HG03103 (cell line): ENCODE results near the gene TBC1D10B.
"Not testable (repeated sequence)": the region's sequence is repeated elsewhere in the genome, so short reads cannot be mapped to it uniquely, and the experiment has no call there.

ENCODE experiments used
- ATAC-seq: cut with Tn5 transposase; IDR thresholded peaks from one replicate; pipeline ENCODE4 v1.9.1; 2021; ENCODE audit warnings: low read depth; ENCODE audit not compliant: unreplicated experiment

The TBC1D10B gene

DNA sequence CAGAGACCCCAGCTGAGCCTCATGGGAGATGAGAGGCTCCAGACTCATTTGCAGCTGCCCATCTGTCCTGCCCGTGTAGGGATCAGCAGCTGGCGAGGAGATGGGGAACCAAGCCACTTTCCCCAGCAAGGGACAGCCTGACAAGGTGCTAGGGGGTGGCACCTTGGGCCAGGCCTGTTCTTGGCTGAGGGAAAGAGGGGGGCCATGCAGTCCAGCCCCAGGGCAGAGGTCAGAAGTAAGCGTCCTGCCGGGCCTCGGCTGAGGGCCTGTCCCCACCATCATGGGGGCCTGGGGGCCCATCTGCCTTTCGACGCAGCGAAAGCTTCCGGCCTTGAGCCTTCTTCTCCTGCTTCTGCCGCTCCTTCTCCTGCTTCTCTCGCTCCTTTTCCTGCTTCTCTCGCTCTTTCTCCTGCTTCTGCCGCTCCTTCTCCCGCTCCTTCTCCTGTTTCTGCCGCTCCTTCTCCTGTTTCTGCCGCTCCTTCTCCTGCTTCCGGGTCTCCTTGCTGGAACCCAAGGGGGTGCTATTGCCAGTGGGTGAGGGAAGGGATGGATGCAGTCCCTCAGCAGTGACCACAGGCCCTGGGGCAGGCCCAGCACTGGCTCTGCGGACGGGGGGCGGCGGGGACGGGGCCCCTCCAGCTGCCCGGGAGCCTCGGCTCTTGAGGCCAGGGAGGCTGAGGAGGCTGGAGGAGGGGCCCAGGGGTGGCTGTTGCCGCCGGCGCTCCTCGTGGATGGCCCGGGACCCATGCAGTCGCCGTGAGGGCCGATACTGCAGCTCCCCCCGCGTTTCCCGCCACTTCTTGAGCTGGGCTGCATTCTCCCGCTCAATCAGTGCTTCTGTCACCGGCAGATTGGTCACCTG lies 12.3 kb downstream of the TBC1D10B start:
- no peak for ATAC-seq

DNA sequence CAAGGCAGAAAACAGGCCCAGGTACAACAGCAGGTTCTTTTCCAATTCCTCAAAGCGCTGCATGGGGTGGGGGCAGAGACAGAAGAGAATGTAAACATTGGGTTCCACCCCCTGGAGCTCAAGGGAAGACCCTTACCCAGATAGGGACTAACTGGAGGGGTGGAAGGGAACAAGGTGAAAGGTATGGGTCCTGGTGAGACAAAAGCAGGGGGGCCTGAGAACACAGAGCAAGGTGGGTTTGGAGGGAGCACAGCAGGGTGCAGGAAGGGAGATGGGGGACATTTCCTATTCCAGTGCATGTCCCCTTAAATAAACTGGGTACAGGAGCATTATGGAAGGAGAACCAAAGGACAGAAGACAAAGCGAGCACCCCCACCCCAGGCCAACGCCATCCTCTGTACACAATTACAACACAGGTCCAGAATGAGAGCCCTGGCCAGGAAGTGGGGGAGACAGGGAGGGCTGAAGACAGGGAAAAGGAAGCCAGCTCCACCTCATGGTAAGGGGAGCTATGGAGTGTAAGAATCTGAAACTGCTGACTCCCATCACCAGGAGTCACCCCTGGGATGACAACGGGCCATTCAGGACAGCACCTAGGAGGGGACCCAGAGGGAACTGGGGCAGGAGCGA lies 13.1 kb downstream of the TBC1D10B start:
- ATAC-seq: no peak

DNA sequence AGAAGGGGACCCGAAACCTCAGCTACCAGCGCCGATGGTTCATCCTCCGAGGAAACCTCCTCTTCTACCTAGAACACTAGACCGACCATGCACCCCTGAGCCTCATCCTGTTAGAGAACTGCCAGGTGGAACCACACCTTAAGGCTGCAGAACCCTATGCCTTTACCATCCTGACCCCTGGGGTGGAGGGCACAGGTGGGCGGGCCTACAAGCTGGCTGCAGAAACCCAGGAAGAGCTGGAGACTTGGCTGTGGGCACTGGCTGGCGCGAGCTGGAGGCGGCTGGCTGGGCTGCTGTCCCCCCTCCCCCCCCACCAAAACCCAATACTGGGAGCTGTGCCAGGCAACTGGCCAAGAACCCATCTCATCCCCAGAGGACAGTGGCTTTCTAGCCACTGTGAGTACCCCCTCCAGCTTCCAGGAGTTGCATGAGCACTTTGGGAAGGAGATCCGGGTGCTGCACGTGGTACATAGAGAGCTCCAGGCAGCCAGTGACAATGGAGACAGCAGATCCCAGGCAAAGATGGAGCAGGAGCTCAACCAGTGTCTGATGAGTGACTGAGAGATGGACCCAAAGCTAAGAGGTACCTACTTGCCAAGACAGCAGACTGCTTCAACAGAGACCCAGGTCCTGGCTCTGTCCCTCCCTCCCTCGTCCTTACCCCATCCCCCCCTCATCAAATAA lies 13.8 kb downstream of the TBC1D10B start:
- ATAC-seq: no peak

DNA sequence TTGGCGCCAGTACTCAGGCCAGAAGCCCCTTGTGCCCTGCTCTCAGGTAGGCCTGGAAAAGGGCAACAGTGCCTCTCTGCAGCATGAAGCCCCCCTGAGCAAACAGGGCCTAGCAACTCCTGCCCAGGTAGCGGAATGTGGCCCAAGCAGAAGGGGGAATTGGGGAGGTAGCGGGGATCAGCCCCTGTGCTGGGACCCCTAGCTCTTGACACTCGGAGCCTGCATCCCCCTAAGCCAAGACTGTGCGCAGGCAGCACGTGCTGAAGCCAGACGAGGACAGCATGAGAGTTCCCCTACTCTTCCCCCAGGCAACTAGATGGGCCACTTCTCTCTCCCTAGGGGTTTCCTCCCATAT lies 14.4 kb downstream of the TBC1D10B start:
- ATAC-seq: no peak

DNA sequence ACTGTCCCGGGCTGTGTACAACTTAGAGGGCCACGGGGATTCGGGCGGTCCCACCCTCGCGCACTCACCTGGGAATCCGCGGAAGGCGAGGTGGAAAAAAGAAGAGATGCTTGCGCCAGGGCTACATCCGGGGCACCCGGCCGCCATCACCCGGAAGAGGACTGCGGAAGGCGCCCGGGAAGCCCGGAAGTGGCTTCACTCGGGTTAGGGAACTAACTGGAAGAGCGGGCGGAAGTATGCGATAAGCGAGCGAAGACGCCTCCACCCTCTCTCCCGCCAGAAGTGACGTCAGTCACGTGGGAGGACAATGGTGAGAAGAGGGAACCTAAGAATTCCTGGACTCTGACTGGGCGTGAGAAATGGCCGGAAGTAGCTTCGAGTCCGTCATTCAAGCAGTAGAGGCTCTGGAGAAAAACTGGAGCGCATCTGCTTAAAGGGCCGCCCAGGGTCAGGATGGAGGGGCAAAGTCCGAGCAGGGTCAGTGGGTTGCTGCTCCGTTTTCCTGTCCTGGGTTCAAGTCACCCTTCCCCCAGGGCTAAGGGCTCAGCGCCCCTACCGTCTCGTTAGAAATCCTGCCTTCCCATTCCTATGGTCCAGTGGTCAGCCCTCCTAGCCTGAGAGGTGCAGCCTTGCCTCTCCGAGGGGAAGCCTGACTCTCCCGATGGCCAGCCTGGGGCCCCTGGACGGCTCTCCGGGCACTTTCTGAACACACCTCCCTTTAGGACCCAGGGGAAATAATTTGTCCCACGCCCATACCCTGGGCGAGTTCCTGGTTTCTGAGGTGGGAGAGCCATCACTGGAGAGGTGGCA lies 14.9 kb downstream of the TBC1D10B start, which contains the start of gene CD2BP2:
TSS of gene CD2BP2 (minus strand) at position 165 of the 810 bp plus-strand sequence. CDS start 627 bp downstream, outside the sequence.
- peak; percentile 44 for ATAC-seq

DNA sequence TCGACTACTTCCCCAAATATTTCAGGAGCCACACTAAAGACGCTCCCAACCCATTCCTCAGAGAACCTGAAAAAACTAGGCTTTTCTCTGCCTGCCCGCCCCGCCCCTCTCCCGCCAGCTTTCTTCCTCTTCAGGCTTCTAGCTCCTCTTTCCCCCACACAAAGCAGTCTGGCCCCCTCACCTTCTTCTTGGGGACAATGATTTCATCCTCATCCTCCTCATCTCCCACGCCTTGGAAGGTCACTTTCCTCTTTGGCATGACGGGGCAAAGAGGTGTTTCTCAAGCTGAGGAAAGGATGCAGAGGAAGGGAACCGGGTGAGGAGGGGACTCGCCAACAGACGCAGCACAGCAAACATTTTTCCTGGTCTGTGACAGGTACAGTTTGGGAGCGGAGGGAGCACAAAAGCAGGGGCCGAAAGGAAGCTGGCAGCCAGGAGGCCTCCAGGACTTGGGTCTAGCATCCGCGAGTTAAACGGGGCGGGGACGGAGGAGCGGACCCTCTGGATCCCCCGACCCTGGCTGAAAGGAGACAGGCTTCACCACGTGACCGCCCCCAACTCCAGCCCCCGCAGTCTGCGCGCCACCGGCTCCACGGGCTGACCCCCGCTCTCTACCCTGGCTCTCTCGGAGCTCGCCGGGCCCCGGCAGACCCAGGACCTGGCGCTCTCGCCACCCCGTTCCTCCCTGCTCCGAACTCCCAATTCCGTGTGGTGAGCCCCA lies 15.7 kb downstream of the TBC1D10B start:
- peak; percentile 13 for ATAC-seq

DNA sequence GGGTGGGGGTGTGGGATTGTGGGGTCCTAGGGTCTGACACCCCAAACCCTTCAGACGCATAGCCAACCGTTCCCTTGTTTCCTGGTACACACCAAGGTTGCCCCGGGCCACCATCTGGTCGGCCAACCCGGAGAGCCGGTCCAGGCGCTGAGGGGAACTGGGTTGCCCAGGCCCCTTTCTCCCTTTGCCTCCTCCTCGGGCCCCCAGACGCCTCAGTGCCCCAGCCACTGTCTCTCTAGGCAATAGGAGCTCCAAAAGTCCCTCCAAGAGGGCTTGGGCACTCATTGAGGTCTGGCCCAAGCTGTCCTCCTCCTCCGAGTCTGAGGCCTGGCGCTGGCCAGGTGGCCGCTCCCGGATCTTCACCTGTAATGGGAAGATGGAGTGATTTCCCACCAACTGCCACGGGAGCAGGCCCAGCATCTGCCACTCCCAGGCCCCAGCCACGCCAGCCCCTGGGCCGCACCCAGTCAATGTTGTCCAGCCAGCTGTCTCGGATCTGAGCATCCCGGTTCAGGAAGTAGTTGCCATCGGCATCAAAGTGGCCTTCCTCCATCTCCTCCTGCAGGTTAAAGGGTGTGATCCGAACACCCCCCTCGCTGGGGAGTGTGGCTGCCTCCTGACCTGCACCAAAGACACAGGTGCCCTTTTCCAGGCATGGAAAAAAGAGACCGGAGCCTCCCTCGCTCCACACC lies 16.7 kb downstream of the TBC1D10B start:
- ATAC-seq: no peak

DNA sequence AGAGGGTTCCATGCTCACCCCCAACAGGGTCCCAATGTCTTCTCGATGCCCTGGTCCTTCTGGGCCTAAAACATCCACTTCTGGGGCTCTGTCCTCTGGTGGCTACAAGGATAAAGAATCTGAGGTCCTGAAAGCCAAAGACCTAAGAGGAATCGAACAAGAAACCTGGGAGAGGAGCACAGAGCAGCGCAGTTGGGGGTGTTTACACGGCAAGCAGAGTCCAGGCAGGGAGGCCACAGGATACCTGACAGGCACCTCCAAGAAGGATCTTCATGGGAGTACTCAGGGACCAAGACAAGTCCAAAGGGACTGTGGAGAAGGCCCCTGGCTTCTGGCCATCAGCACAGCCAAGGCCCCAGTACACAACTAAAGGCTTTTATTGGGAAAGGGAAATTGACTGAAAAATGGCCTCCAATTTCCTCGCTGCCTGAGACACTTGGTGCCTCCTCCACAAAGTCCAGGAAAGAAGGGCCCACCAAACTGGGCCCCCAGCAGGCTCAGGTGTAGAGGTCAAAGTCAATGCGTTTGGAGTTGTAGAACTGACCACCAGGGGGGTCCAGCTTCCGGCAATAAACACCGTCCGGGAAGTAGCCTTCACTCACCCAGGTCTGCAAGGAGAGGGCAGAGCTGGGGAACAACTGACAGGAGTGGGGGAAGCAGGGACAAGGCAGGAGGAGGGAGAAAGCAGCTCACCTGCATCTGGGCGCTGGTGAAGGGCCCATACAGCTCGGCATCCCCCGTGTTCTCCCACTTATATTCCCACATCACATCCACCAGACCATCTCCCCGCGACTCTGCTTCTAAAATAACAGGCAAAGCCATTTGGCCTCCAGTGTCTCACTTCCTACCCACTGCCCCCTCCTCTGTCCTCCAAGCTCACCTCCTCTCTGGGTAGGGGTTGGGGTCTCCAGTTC lies 17.5 kb downstream of the TBC1D10B start:
- no peak for ATAC-seq

DNA sequence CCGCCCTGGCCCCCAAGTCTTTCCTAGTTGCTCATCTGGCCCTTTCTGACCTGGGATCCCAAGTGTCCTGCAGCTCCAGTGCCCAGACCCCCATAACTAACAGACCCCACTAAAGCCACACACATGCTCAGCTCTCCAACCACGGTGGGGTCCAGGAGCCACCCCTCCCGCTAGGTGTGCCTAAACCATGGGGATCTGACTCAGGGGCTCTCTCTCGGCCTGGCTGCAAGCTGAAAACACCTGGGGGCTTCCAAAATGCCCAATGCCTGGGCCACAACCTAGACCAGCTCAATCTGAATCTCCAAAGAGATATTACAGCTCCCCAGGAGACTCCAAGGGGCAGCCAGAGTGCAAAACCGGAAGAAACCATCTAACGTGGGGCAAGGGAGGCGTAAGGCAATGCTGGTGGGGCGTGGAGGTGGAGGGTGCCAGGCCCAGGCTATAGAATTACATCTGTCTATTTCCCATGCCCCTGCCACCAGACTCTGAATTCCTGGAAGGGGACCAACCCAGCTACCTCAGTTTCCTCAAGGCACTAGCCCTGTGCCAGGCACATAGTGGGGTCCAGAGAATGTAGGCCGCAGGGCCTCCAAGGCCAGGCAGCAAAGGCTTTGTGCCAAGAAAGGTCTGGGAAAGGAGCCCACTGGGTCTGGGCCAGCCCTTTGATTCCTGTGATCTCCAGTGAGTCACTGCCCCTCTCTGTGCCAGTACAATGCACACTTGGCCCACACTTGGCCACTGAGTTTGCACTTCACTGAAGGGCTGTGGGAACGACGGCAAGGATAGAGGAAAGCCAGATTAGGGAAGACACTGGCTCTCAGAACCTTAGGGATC lies 18.5 kb downstream of the TBC1D10B start:
- ATAC-seq: no peak

DNA sequence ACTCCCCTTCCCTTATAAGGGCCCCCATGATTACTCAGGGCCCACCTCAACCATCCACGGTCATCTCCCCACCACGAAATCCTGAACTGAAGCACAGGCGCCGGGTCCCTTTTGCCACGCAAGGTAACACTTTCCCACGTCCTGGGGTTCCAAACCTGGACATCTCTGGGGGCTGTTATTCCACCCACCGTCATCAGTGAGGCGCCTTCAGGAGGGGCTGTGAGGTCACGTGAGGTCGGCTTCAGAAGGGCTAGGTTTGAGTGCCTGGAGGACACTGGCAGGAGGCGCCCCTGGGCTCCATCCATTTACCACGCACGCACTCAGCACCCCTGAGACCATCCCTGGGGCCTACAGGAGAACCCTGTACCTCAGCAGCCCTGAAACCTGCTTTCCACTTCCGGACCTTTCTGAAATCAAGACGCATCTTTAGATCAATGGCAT lies 19.3 kb downstream of the TBC1D10B start:
- ATAC-seq: no peak

DNA sequence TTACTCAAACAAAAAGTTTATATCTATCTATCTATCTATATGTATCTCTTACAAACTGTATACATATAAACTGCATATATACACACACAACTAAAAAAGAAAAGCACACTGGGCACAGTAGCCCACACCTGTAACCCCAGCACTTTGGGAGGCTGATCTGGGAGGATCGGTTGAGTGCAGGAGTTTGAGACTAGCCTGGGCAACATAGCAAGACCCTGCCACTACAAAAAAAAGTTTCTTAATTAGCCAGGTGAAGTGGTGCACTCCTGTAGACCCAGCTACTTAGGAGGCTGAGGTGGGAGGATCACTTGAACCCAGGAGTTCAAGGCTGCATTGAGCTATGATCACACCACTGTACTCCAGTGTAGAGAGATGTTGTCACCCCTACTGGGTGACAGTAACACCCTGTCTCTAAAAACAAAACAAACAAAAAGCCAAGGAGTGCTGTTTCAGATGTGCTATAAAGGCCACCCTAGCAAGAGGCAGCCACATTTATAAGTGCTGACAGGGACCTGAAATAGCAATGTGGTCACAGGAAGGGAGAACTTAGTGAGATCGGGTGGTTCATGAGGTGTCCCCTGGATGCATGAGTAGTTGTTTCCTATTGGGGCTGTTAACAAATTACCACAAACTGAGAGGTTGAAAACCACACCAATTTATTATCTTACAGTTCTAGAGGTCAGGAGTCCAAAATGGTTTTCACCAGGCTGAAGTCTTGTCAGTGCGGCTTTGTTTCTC lies 20.0 kb downstream of the TBC1D10B start:
- no peak for ATAC-seq

DNA sequence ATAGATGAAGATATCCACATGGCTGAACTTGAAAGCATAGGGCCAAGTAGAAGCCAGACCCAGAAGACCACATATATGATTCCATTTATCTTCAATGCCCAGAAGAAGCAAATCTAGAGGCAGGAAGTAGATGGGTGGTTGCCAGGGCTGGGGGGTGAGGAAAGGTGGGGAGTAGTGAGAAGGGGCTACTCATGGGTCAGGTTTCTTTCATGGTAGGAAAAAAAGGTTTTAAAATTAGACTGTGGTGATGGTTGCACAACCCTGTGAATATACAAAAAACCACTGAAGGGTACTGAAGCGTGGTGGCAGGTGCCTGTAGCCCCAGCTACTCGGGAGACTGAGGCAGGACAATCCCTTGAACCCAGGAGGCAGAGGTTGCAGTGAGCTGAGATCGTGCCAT lies 20.6 kb downstream of the TBC1D10B start:
- ATAC-seq: no peak

DNA sequence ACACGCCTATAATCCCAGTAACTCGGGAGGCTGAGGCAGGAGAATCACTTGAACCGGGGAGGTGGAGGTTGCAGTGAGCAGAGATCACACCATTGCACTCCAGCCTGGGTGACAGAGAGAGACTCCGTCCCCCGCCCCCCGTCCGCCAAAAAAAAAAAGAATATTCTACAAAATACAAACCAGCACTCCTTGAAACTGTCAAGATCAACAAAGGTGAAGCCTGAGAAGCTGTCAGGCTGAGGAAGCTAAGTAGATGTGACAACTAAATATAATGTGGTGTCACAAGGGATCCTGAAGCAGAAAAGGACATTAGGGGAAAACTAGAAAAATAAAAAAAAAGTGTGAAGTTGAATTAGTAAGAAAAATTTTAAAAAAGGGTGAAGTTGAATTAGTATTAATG lies 21.4 kb downstream of the TBC1D10B start:
- ATAC-seq: no peak

DNA sequence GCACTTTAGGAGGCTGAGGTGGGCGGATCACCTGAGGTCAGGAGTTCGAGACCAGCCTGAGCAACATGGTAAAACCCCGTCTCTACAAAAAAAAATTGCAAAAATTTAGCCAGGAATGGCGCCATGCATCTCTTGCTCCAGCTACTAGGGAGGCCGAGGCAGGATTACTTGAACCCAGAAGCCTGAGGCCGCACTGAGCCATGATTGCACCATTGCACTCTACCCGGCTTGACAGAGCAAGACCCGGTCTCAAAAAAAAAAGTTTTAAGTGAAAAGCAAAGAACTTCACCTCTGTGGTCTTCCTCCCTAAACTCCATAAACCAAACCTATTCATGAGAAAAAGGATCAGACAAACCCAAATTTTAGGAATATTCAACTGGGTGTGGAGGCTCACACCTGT lies 22.2 kb downstream of the TBC1D10B start:
- no peak for ATAC-seq

DNA sequence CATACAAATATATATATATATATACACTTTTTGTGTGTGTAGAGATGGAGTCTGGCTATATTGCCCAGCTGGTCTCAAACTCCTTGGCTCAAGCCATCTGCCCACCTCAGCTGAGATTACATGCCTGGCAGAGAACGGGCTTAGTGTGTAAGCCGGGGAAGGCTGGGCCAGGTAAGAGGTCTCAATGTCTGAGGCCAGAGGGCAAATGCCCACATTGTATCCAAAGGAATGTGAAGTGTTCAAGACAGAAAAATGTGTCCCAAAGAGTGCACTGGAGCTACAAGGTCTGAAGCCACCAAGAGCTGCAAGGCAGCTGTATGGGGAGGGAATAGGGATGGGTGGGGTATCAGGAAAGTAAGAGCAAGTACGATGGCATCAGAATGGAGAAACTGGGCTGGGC lies 24.0 kb downstream of the TBC1D10B start:
- ATAC-seq: no peak

DNA sequence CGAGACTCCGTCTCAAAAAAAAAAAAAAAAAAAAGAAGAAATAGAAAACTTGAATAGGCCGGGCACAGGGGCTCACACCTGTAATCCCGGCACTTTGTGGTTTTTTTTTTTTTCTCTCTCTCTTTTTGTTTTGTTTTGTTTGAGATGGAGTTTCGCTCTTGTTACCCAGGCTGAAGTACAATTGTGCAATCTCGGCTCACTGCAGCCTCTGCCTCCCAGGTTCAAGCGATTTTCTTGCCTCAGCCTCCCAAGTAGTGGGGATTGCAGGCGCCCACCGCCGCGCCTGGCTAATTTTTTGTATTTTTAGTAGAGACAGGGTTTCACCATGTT lies 26.8 kb downstream of the TBC1D10B start:
- not testable (repeated sequence) for ATAC-seq
